ENCODE data around the gene EP400. TPM values are rescaled to one million over a fixed set of nuclear protein-coding genes. Genes with fewer than 3 reads are reported as not detected.

EP400 gene
- total RNA-seq, 1 donor from 2014 or later = 55.2 TPM

DNA sequence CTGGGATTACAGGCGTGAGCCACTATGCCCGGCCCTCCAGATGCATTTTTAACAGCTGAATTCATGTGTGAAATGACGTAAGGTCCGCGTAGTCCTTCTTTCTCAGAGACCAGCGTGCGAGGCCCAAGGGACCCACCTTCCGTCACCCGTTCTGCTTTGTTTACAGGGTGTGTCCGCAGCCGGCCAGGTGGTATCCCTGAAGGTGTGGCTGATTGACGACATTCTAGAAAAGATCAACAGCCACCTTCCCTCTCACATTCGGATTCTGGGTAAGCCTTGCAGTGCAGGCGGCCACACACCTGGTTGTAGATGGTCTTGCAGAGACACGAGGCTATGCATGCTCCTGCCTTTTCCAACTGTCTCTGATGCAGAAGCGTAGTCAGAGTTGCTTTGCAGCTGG is 10.7 kb upstream of the EP400 start:
- DNase-seq (ENCODE audit: extremely low spot score, unreplicated experiment) = no peak
- H3K9me3 Mint-ChIP-seq = no peaks in the 10 kb centered on the region
- H3K27ac Mint-ChIP-seq = peak overlapping the region; percentile 70
- no peaks in the 10 kb centered on the region for H3K4me1 Mint-ChIP-seq (ENCODE audit: unreplicated experiment)
- no peaks in the 10 kb centered on the region for H3K27me3 Mint-ChIP-seq
- TF ChIP-seq, protein P1, sequence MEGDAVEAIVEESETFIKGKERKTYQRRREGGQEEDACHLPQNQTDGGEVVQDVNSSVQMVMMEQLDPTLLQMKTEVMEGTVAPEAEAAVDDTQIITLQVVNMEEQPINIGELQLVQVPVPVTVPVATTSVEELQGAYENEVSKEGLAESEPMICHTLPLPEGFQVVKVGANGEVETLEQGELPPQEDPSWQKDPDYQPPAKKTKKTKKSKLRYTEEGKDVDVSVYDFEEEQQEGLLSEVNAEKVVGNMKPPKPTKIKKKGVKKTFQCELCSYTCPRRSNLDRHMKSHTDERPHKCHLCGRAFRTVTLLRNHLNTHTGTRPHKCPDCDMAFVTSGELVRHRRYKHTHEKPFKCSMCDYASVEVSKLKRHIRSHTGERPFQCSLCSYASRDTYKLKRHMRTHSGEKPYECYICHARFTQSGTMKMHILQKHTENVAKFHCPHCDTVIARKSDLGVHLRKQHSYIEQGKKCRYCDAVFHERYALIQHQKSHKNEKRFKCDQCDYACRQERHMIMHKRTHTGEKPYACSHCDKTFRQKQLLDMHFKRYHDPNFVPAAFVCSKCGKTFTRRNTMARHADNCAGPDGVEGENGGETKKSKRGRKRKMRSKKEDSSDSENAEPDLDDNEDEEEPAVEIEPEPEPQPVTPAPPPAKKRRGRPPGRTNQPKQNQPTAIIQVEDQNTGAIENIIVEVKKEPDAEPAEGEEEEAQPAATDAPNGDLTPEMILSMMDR (conservative IDR thresholded peaks at IDR 0.05) = no peak
- no peak overlapping the region for H3K4me3 Mint-ChIP-seq
- peaks cover 4% of the 10 kb centered on the region for H3K36me3 Mint-ChIP-seq

DNA sequence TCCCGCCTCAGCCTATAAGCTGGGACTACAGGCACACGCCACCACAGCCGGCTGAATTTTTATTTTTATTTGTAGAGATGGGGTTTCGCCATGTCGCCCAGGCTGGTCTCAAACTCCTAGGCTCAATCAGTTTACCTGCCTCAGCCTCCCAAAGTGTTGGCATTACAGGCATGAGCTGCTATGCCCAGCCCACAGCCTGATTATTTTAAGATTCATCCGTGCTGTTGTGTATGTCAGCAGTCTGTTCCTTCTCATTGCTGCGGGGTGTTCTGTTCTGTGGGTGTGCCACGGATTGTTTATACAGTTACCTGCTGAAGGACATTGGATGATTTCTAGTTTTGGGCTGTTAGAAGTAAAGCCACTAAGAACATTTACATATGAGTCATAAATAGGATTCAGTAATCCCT is 9.6 kb upstream of the EP400 start:
- TF ChIP-seq, protein P1 (conservative IDR thresholded peaks at IDR 0.05) = no peak
- peaks cover 4% of the 10 kb centered on the region for H3K36me3 Mint-ChIP-seq
- no peaks in the 10 kb centered on the region for H3K27me3 Mint-ChIP-seq
- no peaks in the 10 kb centered on the region for H3K9me3 Mint-ChIP-seq
- DNase-seq (ENCODE audit: extremely low spot score, unreplicated experiment) = no peak
- H3K4me3 Mint-ChIP-seq = no peak overlapping the region
- H3K27ac Mint-ChIP-seq = no peak overlapping the region
- H3K4me1 Mint-ChIP-seq (ENCODE audit: unreplicated experiment) = no peaks in the 10 kb centered on the region

DNA sequence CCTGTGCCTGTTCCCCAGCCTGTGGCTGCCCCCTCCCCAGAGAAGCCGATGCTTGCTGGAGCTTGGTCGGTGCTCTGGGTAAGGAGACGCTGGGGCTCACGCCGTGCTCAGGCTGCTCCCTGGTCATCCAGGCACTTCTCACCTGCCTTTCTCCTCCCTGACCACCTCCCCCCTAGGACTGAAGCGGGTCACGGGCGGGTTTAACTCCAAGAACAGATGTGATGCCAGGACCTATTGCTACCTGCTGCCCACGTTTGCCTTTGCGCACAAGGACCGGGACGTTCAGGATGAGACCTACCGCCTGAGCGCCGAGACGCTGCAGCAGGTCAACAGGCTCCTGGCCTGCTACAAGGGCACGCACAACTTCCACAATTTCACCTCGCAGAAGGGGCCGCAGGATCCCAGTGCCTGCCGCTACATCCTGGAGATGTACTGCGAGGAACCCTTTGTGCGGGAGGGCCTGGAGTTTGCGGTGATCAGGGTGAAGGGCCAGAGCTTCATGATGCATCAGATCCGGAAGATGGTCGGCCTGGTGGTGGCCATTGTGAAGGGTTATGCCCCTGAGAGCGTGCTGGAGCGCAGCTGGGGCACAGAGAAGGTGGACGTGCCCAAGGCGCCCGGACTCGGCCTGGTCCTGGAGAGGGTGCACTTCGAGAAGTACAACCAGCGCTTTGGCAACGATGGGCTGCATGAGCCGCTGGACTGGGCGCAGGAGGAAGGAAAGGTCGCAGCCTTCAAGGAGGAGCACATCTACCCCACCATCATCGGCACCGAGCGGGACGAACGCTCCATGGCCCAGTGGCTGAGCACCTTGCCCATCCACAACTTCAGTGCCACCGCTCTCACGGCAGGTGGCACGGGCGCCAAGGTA is 8.4 kb upstream of the EP400 start:
- no peak for DNase-seq (ENCODE audit: extremely low spot score, unreplicated experiment)
- no peaks in the 10 kb centered on the region for H3K4me1 Mint-ChIP-seq (ENCODE audit: unreplicated experiment)
- no peaks in the 10 kb centered on the region for H3K9me3 Mint-ChIP-seq
- TF ChIP-seq, protein P1 (conservative IDR thresholded peaks at IDR 0.05) = no peak
- H3K27me3 Mint-ChIP-seq = no peaks in the 10 kb centered on the region
- H3K27ac Mint-ChIP-seq = no peak overlapping the region
- peaks cover 4% of the 10 kb centered on the region for H3K36me3 Mint-ChIP-seq
- no peak overlapping the region for H3K4me3 Mint-ChIP-seq

DNA sequence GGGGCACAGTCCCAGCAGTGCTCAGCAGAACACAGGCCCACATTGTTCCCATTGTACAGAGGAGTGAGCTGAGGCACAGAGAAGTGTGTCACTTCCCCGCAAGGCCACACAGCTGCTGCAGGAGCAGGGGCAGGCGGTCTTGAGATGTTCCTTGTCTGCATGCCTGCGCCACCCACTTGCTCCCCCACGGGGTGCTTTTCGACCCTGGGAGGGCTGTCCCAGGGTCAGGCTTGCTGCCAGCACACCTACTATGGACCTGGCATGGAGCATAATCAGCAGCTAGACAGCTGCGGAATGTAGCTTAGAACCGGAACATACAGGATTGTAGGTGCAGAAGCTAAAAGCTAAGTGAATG is 7.8 kb upstream of the EP400 start:
- no peaks in the 10 kb centered on the region for H3K9me3 Mint-ChIP-seq
- no peak for DNase-seq (ENCODE audit: extremely low spot score, unreplicated experiment)
- no peaks in the 10 kb centered on the region for H3K4me1 Mint-ChIP-seq (ENCODE audit: unreplicated experiment)
- TF ChIP-seq, protein P1 (conservative IDR thresholded peaks at IDR 0.05) = no peak
- H3K27ac Mint-ChIP-seq = no peak overlapping the region
- H3K4me3 Mint-ChIP-seq = no peak overlapping the region
- no peaks in the 10 kb centered on the region for H3K27me3 Mint-ChIP-seq
- H3K36me3 Mint-ChIP-seq = peaks cover 4% of the 10 kb centered on the region

DNA sequence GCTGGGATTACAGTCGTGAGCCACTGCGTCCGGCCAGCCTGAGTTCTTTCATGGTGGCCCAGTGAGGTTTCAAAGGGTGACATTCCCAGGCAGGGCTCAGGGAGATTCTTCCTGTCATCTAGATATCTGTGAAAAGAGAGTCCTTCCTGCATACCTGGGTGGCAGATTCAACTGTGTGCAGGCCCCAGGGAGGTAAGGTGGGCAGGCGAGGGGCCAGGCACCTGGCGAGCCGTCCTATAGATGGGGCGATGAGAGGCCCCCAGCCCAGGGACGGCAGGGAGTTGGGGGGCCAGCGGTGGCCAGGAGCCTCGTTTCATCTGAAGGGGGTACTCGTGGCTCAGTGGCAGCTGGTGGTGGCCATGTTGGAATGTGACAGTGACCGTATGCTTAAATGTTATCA is 7.1 kb upstream of the EP400 start:
- no peak overlapping the region for H3K4me3 Mint-ChIP-seq
- DNase-seq (ENCODE audit: extremely low spot score, unreplicated experiment) = no peak
- H3K36me3 Mint-ChIP-seq = peaks cover 4% of the 10 kb centered on the region
- no peaks in the 10 kb centered on the region for H3K9me3 Mint-ChIP-seq
- H3K4me1 Mint-ChIP-seq (ENCODE audit: unreplicated experiment) = no peaks in the 10 kb centered on the region
- H3K27me3 Mint-ChIP-seq = no peaks in the 10 kb centered on the region
- no peak overlapping the region for H3K27ac Mint-ChIP-seq
- TF ChIP-seq, protein P1 (conservative IDR thresholded peaks at IDR 0.05) = no peak

Measured in type B pancreatic cell (in vitro differentiated cells).